Endothelial cell of umbilical vein (primary cell): Measurements from ENCODE around the gene APOH. TPM values are rescaled to one million over a fixed set of nuclear protein-coding genes. Genes with fewer than 3 reads are reported as not detected.
A peak's percentile ranks its signal among the peaks of the same experiment; 100 is the strongest.

Source experiments
- BruUV-seq: library from RNA; stranded (reverse); fragments of 400-500 nt; replicated peaks from 2 replicates; lab custom pipeline; 2021; lab: Mats Ljungman, UMichigan
- CTCF ChIA-PET: fragments of 300-600, 350-600 bp; sonication (Branson Sonifier 250); formaldehyde crosslinking; loops from one replicate; lab custom pipeline; 2021; ENCODE audit warnings: antibody characterized with exemption, inconsistent platforms; lab: Charles Lee
- POLR2A ChIA-PET: fragments of 300-600, 350-600 bp; sonication (Branson Sonifier 250); formaldehyde crosslinking; loops from one replicate; lab custom pipeline; 2021; ENCODE audit warnings: antibody characterized with exemption, inconsistent platforms; lab: Charles Lee
- DNase-seq: peaks from one replicate; pipeline ENCODE4 v3.0.0-alpha.2; 2011; ENCODE audit warnings: low read depth, low spot score
- FAIRE-seq: peaks from 2 replicates; lab custom pipeline; 2011; peaks lifted over from hg19 to GRCh38; lab: Jason Lieb, UNC
- H2AFZ ChIP-seq: 2 replicates; pipeline ENCODE4 v1.6.0; 2012; ENCODE audit warnings: low read depth, low read length, control low read depth, inconsistent platforms
- H3K27ac ChIP-seq: 2 replicates; pipeline ENCODE4 v1.5.1; 2011; ENCODE audit warnings: low read depth, mild to moderate bottlenecking, control low read depth, low read length, moderate library complexity; ENCODE audit not compliant: insufficient read depth
- H3K27me3 ChIP-seq, 2 experiments: 2 replicates each; pipeline versions ENCODE4 v1.6.0 to v1.6.1; 2011; ENCODE audit warnings: low read length in 2 of 2, mixed read lengths in 1 of 2; ENCODE audit not compliant: control insufficient read depth in 2 of 2, insufficient read depth in 2 of 2
- H3K36me3 ChIP-seq, 2 experiments: 2 replicates in 1 of 2; 3 replicates in 1 of 2; pipeline ENCODE4 v1.5.1; 2011; ENCODE audit warnings: low read length in 2 of 2, mild to moderate bottlenecking in 1 of 2, moderate library complexity in 1 of 2; ENCODE audit not compliant: control insufficient read depth in 2 of 2, insufficient read depth in 2 of 2; ENCODE audit errors: extremely low read depth in 1 of 2
- H3K4me1 ChIP-seq: 3 replicates; pipeline ENCODE4 v1.5.1; 2011; ENCODE audit warnings: mild to moderate bottlenecking, low read length; ENCODE audit not compliant: control insufficient read depth, insufficient read depth; ENCODE audit errors: extremely low read depth
- H3K4me2 ChIP-seq: 2 replicates; pipeline ENCODE4 v1.6.1; 2011; ENCODE audit warnings: low read length, control low read depth, mixed read lengths; ENCODE audit not compliant: insufficient read depth
- H3K4me3 ChIP-seq, 3 experiments: fragments of 200-600 bp in 1 of 3; sonication (generic), shearing (Covaris generic) in 1 of 3; replicated peaks in 1 of 3; 2 replicates each; pipeline ENCODE4 v1.5.1; 2011 to 2016; ENCODE audit warnings: control low read depth in 3 of 3, low read length in 3 of 3, mild to moderate bottlenecking in 2 of 3, inconsistent platforms in 1 of 3, low read depth in 1 of 3, moderate library complexity in 1 of 3; ENCODE audit not compliant: insufficient read depth in 1 of 3
- H3K79me2 ChIP-seq: 2 replicates; pipeline ENCODE4 v1.6.0; 2012; ENCODE audit warnings: low read length, inconsistent platforms; ENCODE audit not compliant: control insufficient read depth, insufficient read depth
- H3K9ac ChIP-seq: replicated peaks from 2 replicates; pipeline ENCODE3; 2011; ENCODE audit warnings: low read length, control low read depth; ENCODE audit not compliant: insufficient read depth; ENCODE audit errors: extremely low read depth
- H3K9me1 ChIP-seq: replicated peaks from 3 replicates; pipeline ENCODE4 v1.6.0; 2011; ENCODE audit warnings: mild to moderate bottlenecking, low read length; ENCODE audit not compliant: control insufficient read depth, insufficient read depth; ENCODE audit errors: extremely low read depth
- H3K9me3 ChIP-seq: replicated peaks from 2 replicates; pipeline ENCODE4 v1.5.1; 2012; ENCODE audit warnings: low read length, inconsistent platforms; ENCODE audit not compliant: control insufficient read depth, insufficient read depth
- H4K20me1 ChIP-seq: replicated peaks from 2 replicates; pipeline ENCODE3; 2011; ENCODE audit warnings: mild to moderate bottlenecking, low read length; ENCODE audit not compliant: control insufficient read depth, insufficient read depth; ENCODE audit errors: extremely low read depth
- FOS ChIP-seq: IDR thresholded peaks from 2 replicates; pipeline ENCODE4 v1.6.1; 2011; ENCODE audit warnings: mild to moderate bottlenecking, low read length, moderate library complexity, borderline replicate concordance; ENCODE audit not compliant: insufficient read depth
- MYC ChIP-seq: IDR thresholded peaks from one replicate; pipeline ENCODE4 v1.6.1; 2011; ENCODE audit warnings: mild to moderate bottlenecking, low read depth, low read length
- POLR2AphosphoS5 ChIP-seq: IDR thresholded peaks from 2 replicates; pipeline ENCODE4 v1.6.1; 2012; ENCODE audit warnings: low read depth, mild to moderate bottlenecking, control low read depth, low read length, moderate library complexity; ENCODE audit not compliant: insufficient read depth
- dilution Hi-C: fragments of 300-500 bp; cut with MboI; formaldehyde crosslinking; loops from one replicate; pipeline ENCODE4 v1.15.0; 2019; ENCODE audit warnings: low sequenced_read_pairs; ENCODE audit not compliant: extremely low pct_ligation_motif_present
- intact Hi-C: fragments of 100-400 bp; cut with micrococcal nuclease; formaldehyde crosslinking; loops from one replicate; pipeline ENCODE4 v1.10.0; 2022
- polyA plus RNA-seq, 4 experiments: library from polyadenylated mRNA; depleted of rRNA in 3 of 4; stranded (reverse) in 3 of 4; unstranded in 1 of 4; fragments of >200 nt; gene quantifications; 2 replicates each; pipeline versions ENCODE4 v1.2.1 to v1.2.3, GENCODE V29; 2011 to 2012; ENCODE audit warnings: missing spikeins in 1 of 4
- small RNA-seq: library from RNA; depleted of rRNA; stranded (forward); fragments of <200 nt; gene quantifications from one replicate; pipeline ENCODE3, GENCODE V24; 2012; ENCODE audit warnings: low replicate concordance, low read depth; ENCODE audit not compliant: insufficient read depth, insufficient read length
- total RNA-seq: library from RNA; stranded (reverse); gene quantifications from 2 replicates; pipeline ENCODE4 v1.2.3, GENCODE V29; 2021
- TF ChIP-seq, protein P1 (sequence below), 2 donors: IDR thresholded peaks; 1 replicate in 1 of 2; 2 replicates in 1 of 2; pipeline ENCODE4 v1.5.1; 2011; ENCODE audit warnings: low read length in 2 of 2, mild to moderate bottlenecking in 2 of 2, moderate library complexity in 2 of 2, control low read depth in 1 of 2, inconsistent platforms in 1 of 2, low read depth in 1 of 2; ENCODE audit not compliant: insufficient read depth in 1 of 2; ENCODE audit errors: extremely low read depth in 1 of 2

APOH gene
- total and polyA plus RNA-seq, 2 donors (not counting 3 experiments of a cell fraction or from before 2014, with no cell fraction given): not detected

DNA sequence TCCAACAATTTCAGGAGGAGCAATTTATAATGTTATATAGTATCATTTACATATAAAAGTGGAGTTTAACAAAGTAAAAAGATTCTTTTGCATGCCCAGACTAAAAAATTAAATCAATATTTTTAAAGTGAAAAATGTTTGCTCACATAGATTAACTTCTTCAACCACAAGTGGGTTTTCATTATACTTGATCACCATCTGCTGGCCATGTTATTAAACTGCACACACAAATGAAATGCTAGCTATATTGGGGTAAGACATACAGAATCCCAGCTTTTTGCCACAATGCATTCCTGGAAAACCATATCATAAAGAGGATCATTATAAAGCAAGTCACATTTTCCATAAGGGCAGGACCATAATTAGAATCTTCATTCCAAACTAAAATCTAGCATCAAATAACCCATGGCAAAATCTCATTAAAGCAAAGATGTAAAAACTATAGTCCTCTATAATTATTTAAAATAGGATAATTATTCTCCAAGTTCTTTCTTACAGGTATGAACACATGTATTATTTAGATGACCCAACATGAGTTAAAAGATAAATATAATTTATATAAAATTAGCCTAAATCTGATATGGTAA is 63.6 kb downstream of the APOH start:
- Histone ChIP-seq H3K79me2 (no peaks in the 10 kb centered on the region), H2AFZ (no peak overlapping the region), H3K4me3 (no peak overlapping the region), H3K27ac (no peak overlapping the region), H3K36me3 (no peaks in the 10 kb centered on the region), H4K20me1 (no peaks in the 10 kb centered on the region), H3K4me1 (no peaks in the 10 kb centered on the region), H3K27me3 (no peaks in the 10 kb centered on the region), H3K9me1 (no peaks in the 10 kb centered on the region), H3K9ac (no peak overlapping the region), H3K9me3 (no peaks in the 10 kb centered on the region), H3K4me2 (no peak overlapping the region)
- ChIA-PET CTCF (interaction anchor here (0.6 to 5.9 kb wide), 40 partner anchors 11 to 1028 kb away, joined by 3 to 119 read pairs (median 4); partner anchors contain the start of gene RGS9), POLR2A (no interaction called here)
- peak; percentile 72 for DNase-seq
- peak; percentile 90 for FAIRE-seq
- dilution Hi-C loops: no loop called here
- intact Hi-C loops: loop anchor here (1.0 to 2.0 kb wide), 5 partner anchors 177 to 934 kb away; partner anchors contain the start of gene AXIN2
- TF ChIP-seq POLR2AphosphoS5 (no peak), FOS (no peak), MYC (no peak)
- TF ChIP-seq, protein P1, sequence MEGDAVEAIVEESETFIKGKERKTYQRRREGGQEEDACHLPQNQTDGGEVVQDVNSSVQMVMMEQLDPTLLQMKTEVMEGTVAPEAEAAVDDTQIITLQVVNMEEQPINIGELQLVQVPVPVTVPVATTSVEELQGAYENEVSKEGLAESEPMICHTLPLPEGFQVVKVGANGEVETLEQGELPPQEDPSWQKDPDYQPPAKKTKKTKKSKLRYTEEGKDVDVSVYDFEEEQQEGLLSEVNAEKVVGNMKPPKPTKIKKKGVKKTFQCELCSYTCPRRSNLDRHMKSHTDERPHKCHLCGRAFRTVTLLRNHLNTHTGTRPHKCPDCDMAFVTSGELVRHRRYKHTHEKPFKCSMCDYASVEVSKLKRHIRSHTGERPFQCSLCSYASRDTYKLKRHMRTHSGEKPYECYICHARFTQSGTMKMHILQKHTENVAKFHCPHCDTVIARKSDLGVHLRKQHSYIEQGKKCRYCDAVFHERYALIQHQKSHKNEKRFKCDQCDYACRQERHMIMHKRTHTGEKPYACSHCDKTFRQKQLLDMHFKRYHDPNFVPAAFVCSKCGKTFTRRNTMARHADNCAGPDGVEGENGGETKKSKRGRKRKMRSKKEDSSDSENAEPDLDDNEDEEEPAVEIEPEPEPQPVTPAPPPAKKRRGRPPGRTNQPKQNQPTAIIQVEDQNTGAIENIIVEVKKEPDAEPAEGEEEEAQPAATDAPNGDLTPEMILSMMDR (IDR thresholded peaks at IDR 0.05; ENCODE audit: extremely low read depth in 1 of 2, insufficient read depth in 1 of 2, low read depth in 1 of 2, low read length in 2 of 2): peak; percentile 33 to 45
- no TSS peak for BruUV-seq

Small RNA genes within 50 kb of the gene (small RNA-seq; reads per million reads assigned to genes)
- not detected for gene RNA5SP444

Other genes starting within 250 kb of the APOH start
- gene CEP112, start 37.3 kb downstream of the APOH start, total RNA-seq: 21.3 and 25.3 TPM in 2 replicates
- gene CEP112, start 37.3 kb downstream of the APOH start, polyA plus RNA-seq: 1.4 and 1.5 TPM in 2 replicates
- 27.3 and 34.2 TPM in 2 replicates for gene PRKCA, start 73.2 kb upstream of the APOH start, total RNA-seq
- gene PRKCA, start 73.2 kb upstream of the APOH start, polyA plus RNA-seq: 5.8 and 7.5 TPM in 2 replicates